ENCODE measurements around the gene ENTPD6. TPM values are rescaled to one million over a fixed set of nuclear protein-coding genes. Genes with fewer than 3 reads are reported as not detected.
"Not testable (repeated sequence)": the region's sequence is repeated elsewhere in the genome, so short reads cannot be mapped to it uniquely, and the experiment has no call there.

ENTPD6 gene
- total RNA-seq, 1 donor from 2014 or later = 73.4 TPM

DNA sequence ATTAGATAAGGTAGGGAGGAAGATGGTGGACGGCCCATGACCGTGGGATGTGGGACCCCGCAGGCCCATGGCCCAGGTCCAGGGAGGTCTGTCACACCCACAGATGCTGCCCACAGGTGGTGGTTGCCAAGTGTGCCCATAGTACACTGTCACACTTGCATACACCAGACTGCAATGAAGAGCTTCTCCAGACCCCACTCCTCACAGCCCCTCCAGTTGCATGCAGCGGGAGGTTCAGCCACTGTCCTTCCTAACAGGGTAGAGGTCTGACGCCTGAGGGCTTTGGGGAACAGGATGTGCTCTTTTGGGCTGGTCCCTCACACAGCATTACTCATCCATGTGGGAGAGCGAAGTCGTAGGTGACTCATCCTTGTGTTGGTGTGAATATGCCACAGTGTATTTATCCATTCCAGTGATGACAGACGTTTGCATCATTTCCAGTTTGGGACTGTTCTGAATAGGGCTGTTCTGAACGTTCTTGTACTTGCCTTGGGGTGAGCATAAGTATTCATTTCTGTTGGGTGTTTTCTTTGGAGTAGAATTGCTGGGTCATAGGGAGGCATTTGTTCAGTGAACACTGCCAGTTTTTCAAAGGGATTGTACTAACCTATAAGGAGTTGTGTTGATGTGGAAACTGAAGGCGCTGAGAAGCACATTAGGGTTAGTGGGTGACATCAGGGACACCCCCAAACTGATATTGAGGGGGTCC lies 42.3 kb downstream of the ENTPD6 start:
- H3K9me3 Mint-ChIP-seq = no peaks in the 10 kb centered on the region
- TF ChIP-seq CTCF (conservative IDR thresholded peaks at IDR 0.05) = no peak
- peaks cover 43% of the 10 kb centered on the region for H3K4me1 Mint-ChIP-seq
- H3K4me3 Mint-ChIP-seq = peak overlapping the region; percentile 25
- no peaks in the 10 kb centered on the region for H3K27me3 Mint-ChIP-seq (ENCODE audit: low read depth)
- H3K36me3 Mint-ChIP-seq (ENCODE audit: low read depth) = no peaks in the 10 kb centered on the region
- no peak for DNase-seq (ENCODE audit: low read depth, low spot score)
- H3K27ac Mint-ChIP-seq (ENCODE audit: unreplicated experiment) = peak overlapping the region; percentile 44

- no peak for TF ChIP-seq CTCF (conservative IDR thresholded peaks at IDR 0.05)
- DNase-seq (ENCODE audit: low read depth, low spot score) = no peak
- Mint-ChIP-seq H3K36me3 (ENCODE audit: low read depth) (no peaks in the 10 kb centered on the region), H3K27ac (ENCODE audit: unreplicated experiment) (peak overlapping the region; percentile 44), H3K4me1 (peaks cover 43% of the 10 kb centered on the region), H3K9me3 (no peaks in the 10 kb centered on the region), H3K27me3 (ENCODE audit: low read depth) (no peaks in the 10 kb centered on the region), H3K4me3 (peak overlapping the region; percentile 25)
These were observed 43.0 kb downstream of the ENTPD6 start for GRCh38 chr20:25238319-25239037.

DNA sequence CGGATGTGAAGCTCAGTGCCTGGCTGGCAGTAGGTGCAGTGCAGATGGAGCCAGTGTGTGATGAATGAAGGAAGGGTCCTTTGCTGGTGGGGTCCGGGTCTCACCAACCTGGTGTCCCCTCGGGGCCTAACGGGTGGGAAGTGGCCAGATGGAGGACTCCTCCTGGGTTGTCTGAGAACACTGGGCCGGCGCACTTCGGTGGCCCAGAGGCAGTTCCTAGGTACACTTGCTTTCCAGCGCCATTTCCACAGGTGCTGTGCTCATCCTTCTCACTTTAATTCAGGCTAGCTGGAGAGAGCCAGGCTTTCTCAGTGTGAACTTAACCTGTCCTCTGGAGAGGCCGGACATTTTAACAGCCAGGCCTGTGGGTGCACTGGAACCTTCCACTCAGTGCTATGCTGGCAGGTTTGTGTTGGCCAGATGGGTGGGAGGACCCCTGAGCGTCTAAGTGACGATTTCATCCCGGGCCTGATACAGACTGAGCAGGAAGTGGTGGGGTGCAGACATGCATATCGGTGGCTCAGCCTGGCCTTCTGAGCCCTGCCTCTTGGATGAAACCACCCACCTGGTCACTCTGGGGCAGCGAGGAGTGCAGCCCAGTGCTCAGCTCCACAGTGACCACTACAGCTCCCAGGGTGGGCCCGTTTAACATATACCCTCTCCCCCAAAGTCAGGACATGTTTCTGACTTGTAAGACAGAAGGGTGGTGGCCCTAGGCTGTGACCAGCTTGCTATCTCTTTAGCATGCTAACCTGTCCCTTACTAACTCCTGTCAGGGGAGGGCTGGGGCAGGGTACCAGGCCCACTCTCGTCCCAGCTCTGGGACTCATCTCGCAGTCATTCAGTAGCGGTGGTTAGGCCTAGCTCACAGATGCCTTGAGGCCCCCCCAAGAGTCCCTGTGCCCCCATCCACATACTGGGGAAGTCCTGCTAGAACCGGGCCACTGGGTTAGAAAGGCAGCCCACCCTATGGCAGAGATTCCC lies 44.2 kb downstream of the ENTPD6 start:
- no peaks in the 10 kb centered on the region for H3K27me3 Mint-ChIP-seq (ENCODE audit: low read depth)
- H3K36me3 Mint-ChIP-seq (ENCODE audit: low read depth) = no peaks in the 10 kb centered on the region
- peaks cover 32% of the 10 kb centered on the region for H3K4me1 Mint-ChIP-seq
- TF ChIP-seq CTCF (conservative IDR thresholded peaks at IDR 0.05) = no peak
- no peak overlapping the region for H3K4me3 Mint-ChIP-seq
- H3K9me3 Mint-ChIP-seq = no peaks in the 10 kb centered on the region
- no peak overlapping the region for H3K27ac Mint-ChIP-seq (ENCODE audit: unreplicated experiment)
- no peak for DNase-seq (ENCODE audit: low read depth, low spot score)

- DNase-seq (ENCODE audit: low read depth, low spot score); H3K27me3 Mint-ChIP-seq (ENCODE audit: low read depth); H3K4me3 Mint-ChIP-seq; H3K9me3 Mint-ChIP-seq; H3K36me3 Mint-ChIP-seq (ENCODE audit: low read depth): not testable (repeated sequence)
- H3K27ac Mint-ChIP-seq (ENCODE audit: unreplicated experiment) = peak overlapping the region; percentile 10
- H3K4me1 Mint-ChIP-seq = peaks cover 34% of the 10 kb centered on the region
These were observed 45.5 kb downstream of the ENTPD6 start for GRCh38 chr20:25240851-25241658.

DNA sequence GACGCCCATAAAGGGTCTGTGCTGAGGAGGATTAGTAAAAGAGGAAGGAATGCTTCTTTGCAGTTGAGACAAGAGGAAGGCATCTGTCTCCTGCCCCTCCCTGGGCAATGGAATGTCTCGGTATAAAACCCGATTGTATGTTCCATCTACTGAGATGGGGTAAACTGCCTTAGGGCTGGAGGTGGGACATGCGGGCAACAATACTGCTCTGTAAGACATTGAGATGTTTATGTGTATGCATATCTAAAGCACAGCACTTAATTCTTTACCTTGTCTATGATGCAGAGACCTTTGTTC lies 46.1 kb downstream of the ENTPD6 start:
- not testable (repeated sequence) for H3K9me3 Mint-ChIP-seq; H3K36me3 Mint-ChIP-seq (ENCODE audit: low read depth); DNase-seq (ENCODE audit: low read depth, low spot score); H3K4me3 Mint-ChIP-seq
- peaks cover 11% of the 10 kb centered on the region for H3K27me3 Mint-ChIP-seq (ENCODE audit: low read depth)
- H3K27ac Mint-ChIP-seq (ENCODE audit: unreplicated experiment) = peak overlapping the region; percentile 10
- H3K4me1 Mint-ChIP-seq = peaks cover 34% of the 10 kb centered on the region

GRCh38 chr20:25242231-25242630 lies 46.7 kb downstream of the ENTPD6 start:
- TF ChIP-seq CTCF (conservative IDR thresholded peaks at IDR 0.05) = no peak
- peaks cover 41% of the 10 kb centered on the region for H3K4me1 Mint-ChIP-seq
- H3K36me3 Mint-ChIP-seq (ENCODE audit: low read depth) = no peaks in the 10 kb centered on the region
- no peak for DNase-seq (ENCODE audit: low read depth, low spot score)
- H3K27me3 Mint-ChIP-seq (ENCODE audit: low read depth) = peaks cover 17% of the 10 kb centered on the region
- H3K4me3 Mint-ChIP-seq = peak overlapping the region; percentile 5
- H3K27ac Mint-ChIP-seq (ENCODE audit: unreplicated experiment) = no peak overlapping the region
- no peaks in the 10 kb centered on the region for H3K9me3 Mint-ChIP-seq
